Thyroid gland (tissue), 4 donors: Measurements from ENCODE around the gene MAB21L3. TPM values are rescaled to one million over a fixed set of nuclear protein-coding genes. Genes with fewer than 3 reads are reported as not detected.

Experiments used
- DNase-seq, 2 donors: peaks; one replicate each; pipeline ENCODE4 v3.0.0-alpha.2; 2019
- H3K27ac ChIP-seq, 3 donors: fragments of 200-600 bp; sonication (generic); 1 replicate in 2 of 3; 2 replicates in 1 of 3; pipeline ENCODE4 v1.5.1; 2016 to 2019; ENCODE audit warnings: mild to moderate bottlenecking in 1 of 3, moderate library complexity in 1 of 3
- H3K27me3 ChIP-seq: fragments of 200-600 bp; sonication (generic); one replicate; pipeline ENCODE4 v1.5.1; 2019
- H3K36me3 ChIP-seq, 2 donors: fragments of 200-600 bp; sonication (generic); one replicate each; pipeline ENCODE4 v1.5.1; 2016 to 2019
- H3K4me1 ChIP-seq, 2 donors: fragments of 200-600 bp; sonication (generic); one replicate each; pipeline ENCODE4 v1.5.1; 2017 to 2019
- H3K4me3 ChIP-seq, 3 donors: fragments of 200-600 bp; sonication (generic); replicated peaks in 1 of 3; 1 replicate in 2 of 3; 2 replicates in 1 of 3; pipeline ENCODE4 v1.5.1; 2016; ENCODE audit warnings: mild to moderate bottlenecking in 1 of 3
- H3K9me3 ChIP-seq: fragments of 200-600 bp; sonication (generic); one replicate; pipeline ENCODE4 v1.5.1; 2017
- CTCF ChIP-seq, 6 experiments: fragments of 200-600 bp in 3 of 6; fragments of 450-650 bp in 3 of 6; sonication (generic) in 3 of 6; IDR thresholded peaks; one replicate each; pipeline ENCODE4 v1.5.1; 2016 to 2019; ENCODE audit warnings: antibody characterized with exemption in 6 of 6, mild to moderate bottlenecking in 2 of 6, inconsistent platforms in 1 of 6, moderate library complexity in 1 of 6
- POLR2A ChIP-seq, 2 donors: fragments of 450-650 bp; IDR thresholded peaks; one replicate each; pipeline ENCODE4 v1.6.1; 2017; ENCODE audit warnings: antibody characterized with exemption in 2 of 2, mild to moderate bottlenecking in 2 of 2, moderate library complexity in 1 of 2
- WGBS, 2 donors: methylation state at CpG; one replicate each; pipeline ENCODE4 v1.1.5; 2017; 5-methylcytosine and 5-hydroxymethylcytosine counted together
- intact Hi-C: fragments of 100-400 bp; cut with DNase I; formaldehyde crosslinking; loops from one replicate; pipeline ENCODE4 v1.15.1; 2023
- total RNA-seq, 4 donors: library from RNA; depleted of rRNA; stranded (reverse); fragments of >200 nt; gene quantifications; one replicate each; pipeline ENCODE4 v1.2.3, GENCODE V29; 2016

The MAB21L3 gene
- total RNA-seq, 4 donors from 2014 or later, result 0.34 to 0.89 (median 0.73) TPM

GRCh38 chr1:116164604-116165368 is 53.6 kb downstream of the MAB21L3 start:
- no peaks in the 10 kb centered on the region for H3K27me3 ChIP-seq
- H3K4me3 ChIP-seq, result no peak overlapping the region
- H3K4me1 ChIP-seq, result peaks cover 0 to 20% of the 10 kb centered on the region in 2 donors
- intact Hi-C loops, result no loop called here
- WGBS, 2 donors, result 44 to 46% methylated on average over 4 of the region's 4 CpGs
- TF ChIP-seq POLR2A (IDR thresholded peaks at IDR 0.05) (no peak), CTCF (IDR thresholded peaks at IDR 0.05) (no peak)
- DNase-seq, result peak; percentile 22 to 58
- no peaks in the 10 kb centered on the region for H3K36me3 ChIP-seq
- H3K27ac ChIP-seq, result peak overlapping the region; percentile 3 to 63 (median 30)
- H3K9me3 ChIP-seq, result no peaks in the 10 kb centered on the region

GRCh38 chr1:116165572-116165971 is 54.4 kb downstream of the MAB21L3 start:
- H3K4me3 ChIP-seq, result no peak overlapping the region
- 76 to 83% methylated on average over 4 to 8 of the region's 9 CpGs for WGBS, 2 donors
- peaks cover 0 to 20% of the 10 kb centered on the region in 2 donors for H3K4me1 ChIP-seq
- intact Hi-C loops, result no loop called here
- H3K27ac ChIP-seq, result peak overlapping the region in 2 of 3 donors; percentile 3 to 63
- no peaks in the 10 kb centered on the region for H3K27me3 ChIP-seq
- no peaks in the 10 kb centered on the region for H3K9me3 ChIP-seq
- peak in 1 of 2 donors; percentile 32 for DNase-seq
- no peaks in the 10 kb centered on the region for H3K36me3 ChIP-seq
- no peak for TF ChIP-seq CTCF (IDR thresholded peaks at IDR 0.05)
- TF ChIP-seq POLR2A (IDR thresholded peaks at IDR 0.05), result no peak

- DNase-seq, result no peak
- H3K27me3 ChIP-seq, result no peaks in the 10 kb centered on the region
- no peaks in the 10 kb centered on the region for H3K9me3 ChIP-seq
- 73 to 78% methylated on average over 6 of the region's 6 CpGs for WGBS, 2 donors
- peaks cover 0 to 20% of the 10 kb centered on the region in 2 donors for H3K4me1 ChIP-seq
- H3K4me3 ChIP-seq, result no peak overlapping the region
- peak overlapping the region in 1 of 3 donors; percentile 3 for H3K27ac ChIP-seq
- TF ChIP-seq POLR2A (IDR thresholded peaks at IDR 0.05), result no peak
- TF ChIP-seq CTCF (IDR thresholded peaks at IDR 0.05), result no peak
- no peaks in the 10 kb centered on the region for H3K36me3 ChIP-seq
- intact Hi-C loops, result no loop called here
Measured at GRCh38 chr1:116166011-116166571, 54.9 kb downstream of the MAB21L3 start.

GRCh38 chr1:116166655-116167054 is 55.5 kb downstream of the MAB21L3 start:
- Histone ChIP-seq H3K4me1 (peaks cover 0 to 20% of the 10 kb centered on the region in 2 donors), H3K4me3 (no peak overlapping the region), H3K36me3 (no peaks in the 10 kb centered on the region), H3K9me3 (no peaks in the 10 kb centered on the region), H3K27ac (no peak overlapping the region), H3K27me3 (no peaks in the 10 kb centered on the region)
- no peak for DNase-seq
- intact Hi-C loops, result no loop called here
- 85 to 100% methylated on average over 3 to 4 of the region's 4 CpGs for WGBS, 2 donors
- TF ChIP-seq POLR2A (IDR thresholded peaks at IDR 0.05), result no peak
- no peak for TF ChIP-seq CTCF (IDR thresholded peaks at IDR 0.05)
